NCI-H510A treated with DMSO at 0.1 percent for 48 hours (cell line): ENCODE results near the gene GGA2.
"Not testable (repeated sequence)": the region's sequence is repeated elsewhere in the genome, so short reads cannot be mapped to it uniquely, and the experiment has no call there.

ENCODE experiments used
- DNase-seq: peaks from one replicate; lab custom pipeline; 2025; lab: John Stamatoyannopoulos, UW

The GGA2 gene

GRCh38 chr16:23523876-23524385 lies 13.6 kb upstream of the GGA2 start:
- no peak for DNase-seq

GRCh38 chr16:23523321-23523720 lies 13.0 kb upstream of the GGA2 start:
- DNase-seq = no peak

- no peak for DNase-seq
These were observed 11.7 kb upstream of the GGA2 start for GRCh38 chr16:23521965-23522364.

- no peak for DNase-seq
These were observed 10.9 kb upstream of the GGA2 start for GRCh38 chr16:23521037-23521743.

- DNase-seq = no peak
These were observed 10.2 kb upstream of the GGA2 start for GRCh38 chr16:23520500-23520899.

GRCh38 chr16:23519282-23519681 lies 9.0 kb upstream of the GGA2 start:
- DNase-seq = no peak

GRCh38 chr16:23518435-23518891 lies 8.2 kb upstream of the GGA2 start:
- DNase-seq = no peak

GRCh38 chr16:23516366-23517137 lies 6.3 kb upstream of the GGA2 start:
- no peak for DNase-seq

GRCh38 chr16:23515881-23516280 lies 5.6 kb upstream of the GGA2 start:
- DNase-seq = no peak

- DNase-seq = no peak
These were observed 4.3 kb upstream of the GGA2 start for GRCh38 chr16:23514381-23515152.

GRCh38 chr16:23512168-23512695 lies 1.9 kb upstream of the GGA2 start:
- no peak for DNase-seq

GRCh38 chr16:23511731-23512130 lies 1.4 kb upstream of the GGA2 start:
- DNase-seq = no peak

GRCh38 chr16:23510915-23511270 lies 599 bp upstream of the GGA2 start:
- DNase-seq = not testable (repeated sequence)

- DNase-seq = no peak
These were observed 521 bp downstream of the GGA2 start for GRCh38 chr16:23509782-23510163.

- no peak for DNase-seq
These were observed 896 bp downstream of the GGA2 start for GRCh38 chr16:23509441-23509754.

- DNase-seq = no peak
These were observed 1.5 kb downstream of the GGA2 start for GRCh38 chr16:23508589-23509440.

- no peak for DNase-seq
These were observed 3.7 kb downstream of the GGA2 start for GRCh38 chr16:23506606-23506994.

- no peak for DNase-seq
These were observed 4.4 kb downstream of the GGA2 start for GRCh38 chr16:23505671-23506605.

- no peak for DNase-seq
These were observed 5.1 kb downstream of the GGA2 start for GRCh38 chr16:23505180-23505665.

GRCh38 chr16:23504453-23505179 lies 5.7 kb downstream of the GGA2 start:
- DNase-seq = no peak
